Fibroblast of lung (primary cell): ENCODE results near the gene COL2A1. TPM values are rescaled to one million over a fixed set of nuclear protein-coding genes. Genes with fewer than 3 reads are reported as not detected.

Source experiments
- DNase-seq, 2 donors: peaks; one replicate each; pipeline versions ENCODE4 v3.0.0 to v3.0.0-alpha.2; 2010; ENCODE audit warnings: low read depth in 2 of 2
- H2AFZ ChIP-seq: 2 replicates; pipeline ENCODE4 v1.5.1; 2012; ENCODE audit warnings: low read length, control low read depth, inconsistent platforms
- H3K27ac ChIP-seq: 2 replicates; pipeline ENCODE4 v1.5.1; 2011; ENCODE audit warnings: low read length, control low read depth; ENCODE audit not compliant: insufficient read depth
- H3K27me3 ChIP-seq: 2 replicates; pipeline ENCODE4 v1.5.1; 2011; ENCODE audit warnings: mild to moderate bottlenecking, low read length; ENCODE audit not compliant: control insufficient read depth, insufficient read depth
- H3K36me3 ChIP-seq: 2 replicates; pipeline ENCODE4 v1.5.1; 2011; ENCODE audit warnings: low read length; ENCODE audit not compliant: control insufficient read depth, insufficient read depth
- H3K4me1 ChIP-seq: 2 replicates; pipeline ENCODE4 v1.5.1; 2011; ENCODE audit warnings: low read length; ENCODE audit not compliant: control insufficient read depth, insufficient read depth; ENCODE audit errors: extremely low read depth
- H3K4me2 ChIP-seq: 2 replicates; pipeline ENCODE4 v1.5.1; 2011; ENCODE audit warnings: low read length, control low read depth; ENCODE audit not compliant: insufficient read depth; ENCODE audit errors: extremely low read depth
- H3K4me3 ChIP-seq, 4 experiments: fragments of 200-600 bp in 1 of 4; sonication (generic) in 1 of 4; replicated peaks in 1 of 4; 2 replicates each; pipeline ENCODE4 v1.5.1; 2011 to 2016; ENCODE audit warnings: low read length in 4 of 4, low read depth in 3 of 4, mild to moderate bottlenecking in 3 of 4, control low read depth in 2 of 4, inconsistent platforms in 1 of 4, mixed read lengths in 1 of 4; ENCODE audit not compliant: insufficient read depth in 1 of 4; ENCODE audit errors: control extremely low read depth in 1 of 4
- H3K79me2 ChIP-seq: 2 replicates; pipeline ENCODE4 v1.5.1; 2012; ENCODE audit warnings: mild to moderate bottlenecking, low read length, inconsistent platforms; ENCODE audit not compliant: control insufficient read depth, insufficient read depth
- H3K9ac ChIP-seq: 2 replicates; pipeline ENCODE4 v1.5.1; 2011; ENCODE audit warnings: mild to moderate bottlenecking, low read length, control low read depth; ENCODE audit not compliant: insufficient read depth
- H3K9me3 ChIP-seq: 2 replicates; pipeline ENCODE4 v1.5.1; 2012; ENCODE audit warnings: low read depth, low read length; ENCODE audit not compliant: control insufficient read depth, insufficient read depth
- H4K20me1 ChIP-seq: 2 replicates; pipeline ENCODE4 v1.5.1; 2011; ENCODE audit warnings: low read length; ENCODE audit not compliant: control insufficient read depth, insufficient read depth; ENCODE audit errors: extremely low read depth
- CTCF ChIP-seq, 2 donors: IDR thresholded peaks in 1 of 2; conservative IDR thresholded peaks in 1 of 2; 1 replicate in 1 of 2; 2 replicates in 1 of 2; pipeline ENCODE4 v1.5.1; 2011 to 2012; ENCODE audit warnings: low read length in 2 of 2, control low read depth in 1 of 2, inconsistent platforms in 1 of 2, low read depth in 1 of 2, mild to moderate bottlenecking in 1 of 2
- EZH2 ChIP-seq: IDR thresholded peaks from 2 replicates; pipeline ENCODE4 v1.5.1; 2012; ENCODE audit warnings: low read length, control low read depth, mild to moderate bottlenecking; ENCODE audit errors: missing control alignments
- polyA plus RNA-seq, 2 donors: library from polyadenylated mRNA; depleted of rRNA in 1 of 2; stranded (reverse) in 1 of 2; unstranded in 1 of 2; fragments of >200 nt; gene quantifications; 2 replicates each; pipeline ENCODE4 v1.2.1, GENCODE V29; 2011 to 2012; ENCODE audit warnings: missing spikeins in 1 of 2
- total RNA-seq: library from RNA; depleted of rRNA; stranded (reverse); fragments of >200 nt; gene quantifications from 2 replicates; pipeline ENCODE4 v1.2.1, GENCODE V29; 2014

The COL2A1 gene
- total and polyA plus RNA-seq, 2 donors (not counting 1 experiment from before 2014, with no cell fraction given) = not detected

GRCh38 chr12:47972895-47973294, 31.4 kb downstream of the COL2A1 start:
- TF ChIP-seq EZH2 (no peak), CTCF (conservative IDR thresholded peaks at IDR 0.05 in 1 of 2, IDR thresholded peaks at IDR 0.05 in 1 of 2; ENCODE audit: low read depth in 1 of 2, low read length in 2 of 2) (no peak)
- no peaks in the 10 kb centered on the region for H3K9me3 ChIP-seq
- no peaks in the 10 kb centered on the region for H4K20me1 ChIP-seq
- no peak overlapping the region for H2AFZ ChIP-seq
- no peak overlapping the region for H3K4me3 ChIP-seq
- peaks cover 4% of the 10 kb centered on the region for H3K27me3 ChIP-seq
- no peak overlapping the region for H3K4me2 ChIP-seq
- no peaks in the 10 kb centered on the region for H3K36me3 ChIP-seq
- H3K27ac ChIP-seq = no peak overlapping the region
- no peak overlapping the region for H3K9ac ChIP-seq
- H3K79me2 ChIP-seq = no peaks in the 10 kb centered on the region
- no peak for DNase-seq
- H3K4me1 ChIP-seq = peaks cover 3% of the 10 kb centered on the region

- H3K9me3 ChIP-seq = no peaks in the 10 kb centered on the region
- H4K20me1 ChIP-seq = no peaks in the 10 kb centered on the region
- no peak overlapping the region for H3K9ac ChIP-seq
- H3K79me2 ChIP-seq = no peaks in the 10 kb centered on the region
- TF ChIP-seq CTCF (conservative IDR thresholded peaks at IDR 0.05 in 1 of 2, IDR thresholded peaks at IDR 0.05 in 1 of 2; ENCODE audit: low read depth in 1 of 2, low read length in 2 of 2) = no peak
- no peak for DNase-seq
- H2AFZ ChIP-seq = no peak overlapping the region
- H3K27me3 ChIP-seq = peaks cover 4% of the 10 kb centered on the region
- no peak overlapping the region for H3K27ac ChIP-seq
- peaks cover 4% of the 10 kb centered on the region for H3K4me1 ChIP-seq
- H3K4me3 ChIP-seq = no peak overlapping the region
- no peak overlapping the region for H3K4me2 ChIP-seq
- H3K36me3 ChIP-seq = peaks cover 5% of the 10 kb centered on the region
Observed at GRCh38 chr12:47970843-47971242, 33.4 kb downstream of the COL2A1 start.

- H3K27ac ChIP-seq = no peak overlapping the region
- H3K27me3 ChIP-seq = peaks cover 4% of the 10 kb centered on the region
- no peak for DNase-seq
- H3K9ac ChIP-seq = no peak overlapping the region
- no peaks in the 10 kb centered on the region for H3K9me3 ChIP-seq
- peaks cover 6% of the 10 kb centered on the region for H3K36me3 ChIP-seq
- no peak for TF ChIP-seq EZH2
- TF ChIP-seq CTCF (conservative IDR thresholded peaks at IDR 0.05 in 1 of 2, IDR thresholded peaks at IDR 0.05 in 1 of 2; ENCODE audit: low read depth in 1 of 2, low read length in 2 of 2) = no peak
- H3K4me2 ChIP-seq = no peak overlapping the region
- H4K20me1 ChIP-seq = no peaks in the 10 kb centered on the region
- no peaks in the 10 kb centered on the region for H3K79me2 ChIP-seq
- H3K4me3 ChIP-seq = no peak overlapping the region
- H2AFZ ChIP-seq = no peak overlapping the region
- peaks cover 4% of the 10 kb centered on the region for H3K4me1 ChIP-seq
Observed at GRCh38 chr12:47969845-47970244, 34.4 kb downstream of the COL2A1 start.
